Endothelial cell of umbilical vein (primary cell): Measurements from ENCODE around the gene EBF4. TPM values are rescaled to one million over a fixed set of nuclear protein-coding genes. Genes with fewer than 3 reads are reported as not detected.

Experiments
- BruUV-seq: library from RNA; stranded (reverse); fragments of 400-500 nt; replicated peaks from 2 replicates; lab custom pipeline; 2021; lab: Mats Ljungman, UMichigan
- CTCF ChIA-PET: fragments of 300-600, 350-600 bp; sonication (Branson Sonifier 250); formaldehyde crosslinking; loops from one replicate; lab custom pipeline; 2021; ENCODE audit warnings: antibody characterized with exemption, inconsistent platforms; lab: Charles Lee
- POLR2A ChIA-PET: fragments of 300-600, 350-600 bp; sonication (Branson Sonifier 250); formaldehyde crosslinking; loops from one replicate; lab custom pipeline; 2021; ENCODE audit warnings: antibody characterized with exemption, inconsistent platforms; lab: Charles Lee
- DNase-seq: peaks from one replicate; pipeline ENCODE4 v3.0.0-alpha.2; 2011; ENCODE audit warnings: low read depth, low spot score
- FAIRE-seq: peaks from 2 replicates; lab custom pipeline; 2011; peaks lifted over from hg19 to GRCh38; lab: Jason Lieb, UNC
- H2AFZ ChIP-seq: 2 replicates; pipeline ENCODE4 v1.6.0; 2012; ENCODE audit warnings: low read depth, low read length, control low read depth, inconsistent platforms
- H3K27ac ChIP-seq: 2 replicates; pipeline ENCODE4 v1.5.1; 2011; ENCODE audit warnings: low read depth, mild to moderate bottlenecking, control low read depth, low read length, moderate library complexity; ENCODE audit not compliant: insufficient read depth
- H3K27me3 ChIP-seq, 2 experiments: 2 replicates each; pipeline versions ENCODE4 v1.6.0 to v1.6.1; 2011; ENCODE audit warnings: low read length in 2 of 2, mixed read lengths in 1 of 2; ENCODE audit not compliant: control insufficient read depth in 2 of 2, insufficient read depth in 2 of 2
- H3K36me3 ChIP-seq, 2 experiments: 2 replicates in 1 of 2; 3 replicates in 1 of 2; pipeline ENCODE4 v1.5.1; 2011; ENCODE audit warnings: low read length in 2 of 2, mild to moderate bottlenecking in 1 of 2, moderate library complexity in 1 of 2; ENCODE audit not compliant: control insufficient read depth in 2 of 2, insufficient read depth in 2 of 2; ENCODE audit errors: extremely low read depth in 1 of 2
- H3K4me1 ChIP-seq: 3 replicates; pipeline ENCODE4 v1.5.1; 2011; ENCODE audit warnings: mild to moderate bottlenecking, low read length; ENCODE audit not compliant: control insufficient read depth, insufficient read depth; ENCODE audit errors: extremely low read depth
- H3K4me2 ChIP-seq: 2 replicates; pipeline ENCODE4 v1.6.1; 2011; ENCODE audit warnings: low read length, control low read depth, mixed read lengths; ENCODE audit not compliant: insufficient read depth
- H3K4me3 ChIP-seq, 3 experiments: fragments of 200-600 bp in 1 of 3; sonication (generic), shearing (Covaris generic) in 1 of 3; replicated peaks in 1 of 3; 2 replicates each; pipeline ENCODE4 v1.5.1; 2011 to 2016; ENCODE audit warnings: control low read depth in 3 of 3, low read length in 3 of 3, mild to moderate bottlenecking in 2 of 3, inconsistent platforms in 1 of 3, low read depth in 1 of 3, moderate library complexity in 1 of 3; ENCODE audit not compliant: insufficient read depth in 1 of 3
- H3K79me2 ChIP-seq: 2 replicates; pipeline ENCODE4 v1.6.0; 2012; ENCODE audit warnings: low read length, inconsistent platforms; ENCODE audit not compliant: control insufficient read depth, insufficient read depth
- H3K9ac ChIP-seq: replicated peaks from 2 replicates; pipeline ENCODE3; 2011; ENCODE audit warnings: low read length, control low read depth; ENCODE audit not compliant: insufficient read depth; ENCODE audit errors: extremely low read depth
- H3K9me1 ChIP-seq: replicated peaks from 3 replicates; pipeline ENCODE4 v1.6.0; 2011; ENCODE audit warnings: mild to moderate bottlenecking, low read length; ENCODE audit not compliant: control insufficient read depth, insufficient read depth; ENCODE audit errors: extremely low read depth
- H3K9me3 ChIP-seq: replicated peaks from 2 replicates; pipeline ENCODE4 v1.5.1; 2012; ENCODE audit warnings: low read length, inconsistent platforms; ENCODE audit not compliant: control insufficient read depth, insufficient read depth
- H4K20me1 ChIP-seq: replicated peaks from 2 replicates; pipeline ENCODE3; 2011; ENCODE audit warnings: mild to moderate bottlenecking, low read length; ENCODE audit not compliant: control insufficient read depth, insufficient read depth; ENCODE audit errors: extremely low read depth
- EZH2 ChIP-seq: IDR thresholded peaks from 2 replicates; pipeline ENCODE4 v1.6.1; 2012; ENCODE audit warnings: borderline replicate concordance, low read depth, mild to moderate bottlenecking, moderate library complexity, low read length, inconsistent platforms; ENCODE audit not compliant: severe bottlenecking
- FOS ChIP-seq: IDR thresholded peaks from 2 replicates; pipeline ENCODE4 v1.6.1; 2011; ENCODE audit warnings: mild to moderate bottlenecking, low read length, moderate library complexity, borderline replicate concordance; ENCODE audit not compliant: insufficient read depth
- GATA2 ChIP-seq: IDR thresholded peaks from 2 replicates; pipeline ENCODE4 v1.7.0; 2011; ENCODE audit warnings: low read depth, mild to moderate bottlenecking, moderate library complexity, mixed read lengths, low read length; ENCODE audit not compliant: insufficient read length, insufficient read depth
- JUN ChIP-seq: IDR thresholded peaks from 2 replicates; pipeline ENCODE4 v1.6.1; 2011; ENCODE audit warnings: borderline replicate concordance, low read depth; ENCODE audit not compliant: insufficient read length, insufficient read depth
- MAX ChIP-seq: IDR thresholded peaks from 2 replicates; pipeline ENCODE4 v1.6.1; 2011; ENCODE audit not compliant: insufficient read depth, insufficient read length
- MYC ChIP-seq: IDR thresholded peaks from one replicate; pipeline ENCODE4 v1.6.1; 2011; ENCODE audit warnings: mild to moderate bottlenecking, low read depth, low read length
- POLR2A ChIP-seq: IDR thresholded peaks from 2 replicates; pipeline ENCODE4 v1.6.1; 2012; ENCODE audit warnings: low read depth, mild to moderate bottlenecking, control low read depth, low read length
- POLR2AphosphoS5 ChIP-seq: IDR thresholded peaks from 2 replicates; pipeline ENCODE4 v1.6.1; 2012; ENCODE audit warnings: low read depth, mild to moderate bottlenecking, control low read depth, low read length, moderate library complexity; ENCODE audit not compliant: insufficient read depth
- dilution Hi-C: fragments of 300-500 bp; cut with MboI; formaldehyde crosslinking; loops from one replicate; pipeline ENCODE4 v1.15.0; 2019; ENCODE audit warnings: low sequenced_read_pairs; ENCODE audit not compliant: extremely low pct_ligation_motif_present
- intact Hi-C: fragments of 100-400 bp; cut with micrococcal nuclease; formaldehyde crosslinking; loops from one replicate; pipeline ENCODE4 v1.10.0; 2022
- polyA plus RNA-seq, 4 experiments: library from polyadenylated mRNA; depleted of rRNA in 3 of 4; stranded (reverse) in 3 of 4; unstranded in 1 of 4; fragments of >200 nt; gene quantifications; 2 replicates each; pipeline versions ENCODE4 v1.2.1 to v1.2.3, GENCODE V29; 2011 to 2012; ENCODE audit warnings: missing spikeins in 1 of 4
- total RNA-seq: library from RNA; stranded (reverse); gene quantifications from 2 replicates; pipeline ENCODE4 v1.2.3, GENCODE V29; 2021
- TF ChIP-seq, protein P1 (sequence below), 2 donors: IDR thresholded peaks; 1 replicate in 1 of 2; 2 replicates in 1 of 2; pipeline ENCODE4 v1.5.1; 2011; ENCODE audit warnings: low read length in 2 of 2, mild to moderate bottlenecking in 2 of 2, moderate library complexity in 2 of 2, control low read depth in 1 of 2, inconsistent platforms in 1 of 2, low read depth in 1 of 2; ENCODE audit not compliant: insufficient read depth in 1 of 2; ENCODE audit errors: extremely low read depth in 1 of 2

EBF4 gene
- total and polyA plus RNA-seq, 2 donors (not counting 3 experiments of a cell fraction or from before 2014, with no cell fraction given) = 2.7 to 3.4 TPM

DNA sequence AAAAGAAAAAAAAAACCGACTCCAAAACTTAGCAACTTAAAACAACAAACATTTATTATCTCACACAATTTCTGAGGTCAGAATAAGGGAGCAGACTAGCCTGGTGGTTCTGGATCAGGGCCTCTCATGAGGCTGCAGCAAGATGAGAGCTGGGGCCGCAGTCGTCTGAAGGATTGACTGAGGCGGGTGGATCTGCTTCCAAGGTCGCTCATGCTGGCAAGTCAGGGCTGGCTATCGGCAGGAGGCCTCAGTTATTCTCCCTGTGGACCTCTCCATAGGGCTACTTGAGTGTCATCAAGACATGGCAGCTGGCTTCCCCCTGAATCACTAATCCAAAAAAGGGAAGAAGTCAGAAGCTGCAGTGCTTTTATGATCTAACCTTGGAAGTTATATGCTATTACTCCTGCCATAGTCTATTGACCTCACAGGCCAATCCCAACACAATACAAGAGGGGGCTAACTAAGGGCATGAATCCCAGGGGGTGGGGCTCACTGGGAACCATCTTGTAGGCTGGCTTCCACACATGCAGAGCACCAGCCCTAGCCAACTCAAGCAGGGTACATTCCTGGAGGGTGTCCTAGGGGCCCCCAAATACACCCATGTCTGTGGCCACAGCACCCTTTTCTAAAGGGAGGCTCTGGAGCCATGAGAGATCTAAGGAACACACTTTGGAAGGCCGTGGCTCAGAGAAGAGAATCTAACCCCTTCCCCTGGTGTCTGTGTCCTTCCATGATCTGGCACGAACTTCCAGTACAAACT is 11.3 kb downstream of the EBF4 start:
- POLR2A ChIA-PET = no interaction called here
- Histone ChIP-seq H4K20me1 (no peaks in the 10 kb centered on the region), H3K9ac (no peak overlapping the region), H3K27ac (no peak overlapping the region), H3K4me1 (no peaks in the 10 kb centered on the region), H3K4me2 (no peak overlapping the region), H3K9me1 (no peaks in the 10 kb centered on the region), H3K27me3 (peaks cover 8 to 15% of the 10 kb centered on the region in 2 experiments), H3K4me3 (no peak overlapping the region), H2AFZ (no peak overlapping the region), H3K36me3 (no peaks in the 10 kb centered on the region), H3K79me2 (no peaks in the 10 kb centered on the region), H3K9me3 (no peaks in the 10 kb centered on the region)
- intact Hi-C loops (no loop called here), dilution Hi-C loops (no loop called here)
- DNase-seq (no peak), FAIRE-seq (no peak)
- CTCF ChIA-PET = no interaction called here
- TF ChIP-seq MYC (no peak), MAX (no peak), POLR2AphosphoS5 (no peak), POLR2A (no peak), EZH2 (no peak), JUN (no peak), GATA2 (no peak), FOS (no peak)
- TF ChIP-seq, protein P1, sequence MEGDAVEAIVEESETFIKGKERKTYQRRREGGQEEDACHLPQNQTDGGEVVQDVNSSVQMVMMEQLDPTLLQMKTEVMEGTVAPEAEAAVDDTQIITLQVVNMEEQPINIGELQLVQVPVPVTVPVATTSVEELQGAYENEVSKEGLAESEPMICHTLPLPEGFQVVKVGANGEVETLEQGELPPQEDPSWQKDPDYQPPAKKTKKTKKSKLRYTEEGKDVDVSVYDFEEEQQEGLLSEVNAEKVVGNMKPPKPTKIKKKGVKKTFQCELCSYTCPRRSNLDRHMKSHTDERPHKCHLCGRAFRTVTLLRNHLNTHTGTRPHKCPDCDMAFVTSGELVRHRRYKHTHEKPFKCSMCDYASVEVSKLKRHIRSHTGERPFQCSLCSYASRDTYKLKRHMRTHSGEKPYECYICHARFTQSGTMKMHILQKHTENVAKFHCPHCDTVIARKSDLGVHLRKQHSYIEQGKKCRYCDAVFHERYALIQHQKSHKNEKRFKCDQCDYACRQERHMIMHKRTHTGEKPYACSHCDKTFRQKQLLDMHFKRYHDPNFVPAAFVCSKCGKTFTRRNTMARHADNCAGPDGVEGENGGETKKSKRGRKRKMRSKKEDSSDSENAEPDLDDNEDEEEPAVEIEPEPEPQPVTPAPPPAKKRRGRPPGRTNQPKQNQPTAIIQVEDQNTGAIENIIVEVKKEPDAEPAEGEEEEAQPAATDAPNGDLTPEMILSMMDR (IDR thresholded peaks at IDR 0.05; ENCODE audit: extremely low read depth in 1 of 2, insufficient read depth in 1 of 2, low read depth in 1 of 2, low read length in 2 of 2) = no peak
- no TSS peak for BruUV-seq
